Right atrium auricular region (tissue), 2 donors: Measurements from ENCODE around the gene TFEB. TPM values are rescaled to one million over a fixed set of nuclear protein-coding genes. Genes with fewer than 3 reads are reported as not detected.

Source experiments
- DNase-seq: peaks from one replicate; pipeline ENCODE4 v3.0.0-alpha.2; 2019; ENCODE audit warnings: low spot score
- H3K27ac ChIP-seq, 2 donors: fragments of 200-600 bp; sonication (generic); 1 replicate in 1 of 2; 2 replicates in 1 of 2; pipeline ENCODE4 v1.5.1; 2016 to 2019
- H3K27me3 ChIP-seq, 2 donors: fragments of 200-600 bp; sonication (generic); one replicate each; pipeline versions ENCODE4 v1.5.1 to v1.6.0; 2017 to 2019
- H3K36me3 ChIP-seq: fragments of 200-600 bp; sonication (generic); one replicate; pipeline ENCODE4 v1.5.1; 2016
- H3K4me1 ChIP-seq, 2 donors: fragments of 200-600 bp; sonication (generic); one replicate each; pipeline versions ENCODE4 v1.5.1 to v1.6.0; 2017 to 2019
- H3K4me3 ChIP-seq, 2 donors: fragments of 200-600 bp; sonication (generic); 1 replicate in 1 of 2; 2 replicates in 1 of 2; pipeline ENCODE4 v1.5.1; 2017 to 2019; ENCODE audit warnings: mild to moderate bottlenecking in 1 of 2, moderate library complexity in 1 of 2
- H3K9me3 ChIP-seq, 2 donors: fragments of 200-600 bp; sonication (generic); one replicate each; pipeline ENCODE4 v1.5.1; 2019
- CTCF ChIP-seq, 2 donors: fragments of 200-600 bp; sonication (generic); IDR thresholded peaks; one replicate each; pipeline ENCODE4 v1.5.1; 2019; ENCODE audit warnings: antibody characterized with exemption in 2 of 2
- total RNA-seq, 2 donors: library from RNA; depleted of rRNA; stranded (reverse); fragments of >200 nt; gene quantifications; one replicate each; pipeline ENCODE4 v1.1.0, GENCODE V29; 2016

TFEB gene
- total RNA-seq, 2 donors from 2014 or later = 31.5 to 35.8 TPM

- Histone ChIP-seq H3K4me3 (no peak overlapping the region), H3K27ac (peak overlapping the region; percentile 79 to 97), H3K27me3 (no peaks in the 10 kb centered on the region), H3K36me3 (no peaks in the 10 kb centered on the region), H3K4me1 (peaks cover 0 to 98% of the 10 kb centered on the region in 2 donors), H3K9me3 (no peaks in the 10 kb centered on the region)
- DNase-seq = no peak
- TF ChIP-seq CTCF (IDR thresholded peaks at IDR 0.05) = no peak
Observed at GRCh38 chr6:41728954-41729353, 6.5 kb downstream of the TFEB start.

- peak overlapping the region; percentile 79 to 97 for H3K27ac ChIP-seq
- H3K9me3 ChIP-seq = no peaks in the 10 kb centered on the region
- TF ChIP-seq CTCF (IDR thresholded peaks at IDR 0.05) = no peak
- H3K27me3 ChIP-seq = no peaks in the 10 kb centered on the region
- H3K4me1 ChIP-seq = peaks cover 0 to 99% of the 10 kb centered on the region in 2 donors
- DNase-seq = no peak
- no peaks in the 10 kb centered on the region for H3K36me3 ChIP-seq
- H3K4me3 ChIP-seq = no peak overlapping the region
Observed at GRCh38 chr6:41728073-41728936, 7.1 kb downstream of the TFEB start.

- no peaks in the 10 kb centered on the region for H3K36me3 ChIP-seq
- H3K27ac ChIP-seq = peak overlapping the region; percentile 79 to 97
- no peak for TF ChIP-seq CTCF (IDR thresholded peaks at IDR 0.05)
- no peaks in the 10 kb centered on the region for H3K27me3 ChIP-seq
- no peak overlapping the region for H3K4me3 ChIP-seq
- no peaks in the 10 kb centered on the region for H3K9me3 ChIP-seq
- H3K4me1 ChIP-seq = peaks cover 0 to 99% of the 10 kb centered on the region in 2 donors
- no peak for DNase-seq
Observed at GRCh38 chr6:41727705-41728072, 7.7 kb downstream of the TFEB start.

GRCh38 chr6:41726876-41727275 lies 8.5 kb downstream of the TFEB start:
- no peak for TF ChIP-seq CTCF (IDR thresholded peaks at IDR 0.05)
- H3K36me3 ChIP-seq = no peaks in the 10 kb centered on the region
- peak overlapping the region; percentile 79 to 97 for H3K27ac ChIP-seq
- no peaks in the 10 kb centered on the region for H3K9me3 ChIP-seq
- no peaks in the 10 kb centered on the region for H3K27me3 ChIP-seq
- H3K4me3 ChIP-seq = no peak overlapping the region
- no peak for DNase-seq
- H3K4me1 ChIP-seq = peaks cover 0 to 99% of the 10 kb centered on the region in 2 donors

GRCh38 chr6:41724586-41725501 lies 10.6 kb downstream of the TFEB start:
- no peak for TF ChIP-seq CTCF (IDR thresholded peaks at IDR 0.05)
- peak overlapping the region; percentile 76 to 80 for H3K27ac ChIP-seq
- H3K4me3 ChIP-seq = no peak overlapping the region
- H3K9me3 ChIP-seq = no peaks in the 10 kb centered on the region
- no peak for DNase-seq
- H3K27me3 ChIP-seq = no peaks in the 10 kb centered on the region
- no peaks in the 10 kb centered on the region for H3K36me3 ChIP-seq
- H3K4me1 ChIP-seq = peaks cover 0 to 99% of the 10 kb centered on the region in 2 donors
